ENCODE results near the gene KLF5.
"Not testable (repeated sequence)": the region's sequence is repeated elsewhere in the genome, so short reads cannot be mapped to it uniquely, and the experiment has no call there.

Gene KLF5

GRCh38 chr13:73058736-73059459 is at the start of gene KLF5:
TSS of gene KLF5 (plus strand) at chr13:73059005. CDS start at chr13:73059328, 323 bp downstream.
- DNase-seq (ENCODE audit: low spot score), result peak; percentile 99

- no peak for DNase-seq (ENCODE audit: low spot score)
Measured at GRCh38 chr13:73011751-73012150, 47.1 kb upstream of the KLF5 start.

- DNase-seq (ENCODE audit: low spot score), result no peak
Measured at GRCh38 chr13:73015805-73016204, 43.0 kb upstream of the KLF5 start.

- DNase-seq (ENCODE audit: low spot score), result no peak
Measured at GRCh38 chr13:73018336-73018735, 40.5 kb upstream of the KLF5 start.

GRCh38 chr13:73025217-73026012 is 33.4 kb upstream of the KLF5 start:
- DNase-seq (ENCODE audit: low spot score), result no peak

- DNase-seq (ENCODE audit: low spot score), result no peak
Measured at GRCh38 chr13:73034901-73035300, 23.9 kb upstream of the KLF5 start.

- no peak for DNase-seq (ENCODE audit: low spot score)
Measured at GRCh38 chr13:73035660-73036059, 23.1 kb upstream of the KLF5 start.

GRCh38 chr13:73036566-73036965 is 22.2 kb upstream of the KLF5 start:
- no peak for DNase-seq (ENCODE audit: low spot score)

- no peak for DNase-seq (ENCODE audit: low spot score)
Measured at GRCh38 chr13:73038064-73038463, 20.7 kb upstream of the KLF5 start.

GRCh38 chr13:73039201-73040108 is 19.4 kb upstream of the KLF5 start:
- DNase-seq (ENCODE audit: low spot score), result no peak

GRCh38 chr13:73040484-73040883 is 18.3 kb upstream of the KLF5 start:
- DNase-seq (ENCODE audit: low spot score), result no peak

- DNase-seq (ENCODE audit: low spot score), result no peak
Measured at GRCh38 chr13:73040968-73041596, 17.7 kb upstream of the KLF5 start.

- no peak for DNase-seq (ENCODE audit: low spot score)
Measured at GRCh38 chr13:73045031-73045430, 13.8 kb upstream of the KLF5 start.

GRCh38 chr13:73048615-73049014 is 10.2 kb upstream of the KLF5 start:
- not testable (repeated sequence) for DNase-seq (ENCODE audit: low spot score)

GRCh38 chr13:73054712-73055111 is 4.1 kb upstream of the KLF5 start:
- DNase-seq (ENCODE audit: low spot score), result no peak

GRCh38 chr13:73055813-73056564 is 2.8 kb upstream of the KLF5 start:
- peak; percentile 24 for DNase-seq (ENCODE audit: low spot score)

- DNase-seq (ENCODE audit: low spot score), result no peak
Measured at GRCh38 chr13:73056565-73056962, 2.2 kb upstream of the KLF5 start.

GRCh38 chr13:73057284-73058063 is 1.3 kb upstream of the KLF5 start:
- no peak for DNase-seq (ENCODE audit: low spot score)

- no peak for DNase-seq (ENCODE audit: low spot score)
Measured at GRCh38 chr13:73058064-73058313, 816 bp upstream of the KLF5 start.

- DNase-seq (ENCODE audit: low spot score), result no peak
Measured at GRCh38 chr13:73058432-73058735, 421 bp upstream of the KLF5 start.
